Naive B cell (primary cell): Measurements from ENCODE around the gene PSMC2. TPM values are rescaled to one million over a fixed set of nuclear protein-coding genes. Genes with fewer than 3 reads are reported as not detected.
"Not testable (repeated sequence)": the region's sequence is repeated elsewhere in the genome, so short reads cannot be mapped to it uniquely, and the experiment has no call there.

Experiments used
- ATAC-seq, 2 donors: fragments of 150-1000 bp; cut with Tn5 transposase; 2 replicates each; pipeline ENCODE4 v1.10.0; 2021; ENCODE audit warnings: low read depth in 2 of 2, mild to moderate bottlenecking in 2 of 2, moderate library complexity in 2 of 2
- DNase-seq: peaks from one replicate; pipeline ENCODE4 v3.0.0; 2022
- H3K27ac Mint-ChIP-seq, 6 donors: one replicate each; pipeline ENCODE4 v1.8.0; 2020 to 2022; ENCODE audit warnings: mild to moderate bottlenecking in 6 of 6, mixed read lengths in 6 of 6, moderate library complexity in 5 of 6, inconsistent platforms in 2 of 6
- H3K27me3 Mint-ChIP-seq, 3 donors: one replicate each; pipeline ENCODE4 v1.8.0; 2021 to 2022; ENCODE audit warnings: mixed read lengths in 3 of 3, mild to moderate bottlenecking in 1 of 3
- H3K36me3 Mint-ChIP-seq, 2 donors: one replicate each; pipeline ENCODE4 v1.8.0; 2020 to 2022; ENCODE audit warnings: mixed read lengths in 2 of 2, inconsistent platforms in 1 of 2, mild to moderate bottlenecking in 1 of 2
- H3K4me1 Mint-ChIP-seq, 3 donors: one replicate each; pipeline ENCODE4 v1.8.0; 2020 to 2022; ENCODE audit warnings: mixed read lengths in 3 of 3, inconsistent platforms in 1 of 3, mild to moderate bottlenecking in 1 of 3, moderate library complexity in 1 of 3
- H3K4me3 Mint-ChIP-seq, 8 donors: one replicate each; pipeline ENCODE4 v1.8.0; 2020 to 2022; ENCODE audit warnings: mild to moderate bottlenecking in 8 of 8, mixed read lengths in 8 of 8, moderate library complexity in 8 of 8, inconsistent platforms in 2 of 8
- H3K9me3 Mint-ChIP-seq, 7 donors: one replicate each; pipeline ENCODE4 v1.8.0; 2020 to 2022; ENCODE audit warnings: mixed read lengths in 7 of 7, mild to moderate bottlenecking in 5 of 7, inconsistent platforms in 2 of 7, moderate library complexity in 1 of 7
- polyA plus RNA-seq, 6 donors: library from polyadenylated mRNA; unstranded; fragments of 300-500 nt; fragmentation: Illumina TruSeq; gene quantifications; one replicate each; pipeline ENCODE4 v1.2.3, GENCODE V29; 2021; ENCODE audit warnings: low read depth in 6 of 6

PSMC2 gene
- polyA plus RNA-seq, 6 donors from 2014 or later = 65.9 to 106 (median 82.5) TPM

GRCh38 chr7:103382032-103382402, 34.6 kb downstream of the PSMC2 start:
- H3K4me3 Mint-ChIP-seq = no peak overlapping the region
- no peaks in the 10 kb centered on the region for H3K36me3 Mint-ChIP-seq
- H3K4me1 Mint-ChIP-seq = peaks cover 0 to 1% (median 0%) of the 10 kb centered on the region in 3 donors
- H3K27me3 Mint-ChIP-seq = peaks cover 0 to 7% (median 4%) of the 10 kb centered on the region in 3 donors
- H3K27ac Mint-ChIP-seq = no peak overlapping the region
- H3K9me3 Mint-ChIP-seq = no peaks in the 10 kb centered on the region
- no peak for ATAC-seq
- no peak for DNase-seq

DNA sequence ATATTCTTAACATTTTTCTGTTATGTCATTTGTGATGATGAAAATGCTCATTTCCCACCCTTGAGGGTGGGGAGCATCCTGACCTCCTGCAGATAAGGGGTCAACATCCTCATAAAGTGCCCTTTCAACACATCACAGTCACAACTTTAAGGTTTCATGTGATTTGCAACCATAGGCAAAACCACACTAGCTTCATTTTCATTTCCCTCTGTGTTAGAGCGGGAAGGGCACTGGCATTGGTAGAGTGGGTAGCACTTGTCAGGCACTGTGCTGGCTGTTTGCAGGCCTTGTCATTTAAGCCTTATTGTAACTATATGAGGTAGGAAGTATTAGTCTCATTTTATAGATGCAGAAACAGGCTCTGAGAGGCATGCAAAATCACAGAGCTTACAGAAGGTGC, 39.8 kb downstream of the PSMC2 start:
- no peak for ATAC-seq
- no peak overlapping the region for H3K27ac Mint-ChIP-seq
- H3K4me1 Mint-ChIP-seq = no peaks in the 10 kb centered on the region
- no peak for DNase-seq
- peaks cover 10 to 15% (median 15%) of the 10 kb centered on the region in 3 donors for H3K27me3 Mint-ChIP-seq
- no peak overlapping the region for H3K4me3 Mint-ChIP-seq
- H3K36me3 Mint-ChIP-seq = no peaks in the 10 kb centered on the region
- H3K9me3 Mint-ChIP-seq = peaks cover 0 to 2% (median 0%) of the 10 kb centered on the region in 7 donors

GRCh38 chr7:103388469-103389140, 41.2 kb downstream of the PSMC2 start:
- H3K9me3 Mint-ChIP-seq = peaks cover 0 to 2% (median 0%) of the 10 kb centered on the region in 7 donors
- H3K27me3 Mint-ChIP-seq = peaks cover 15% of the 10 kb centered on the region in 3 donors

DNA sequence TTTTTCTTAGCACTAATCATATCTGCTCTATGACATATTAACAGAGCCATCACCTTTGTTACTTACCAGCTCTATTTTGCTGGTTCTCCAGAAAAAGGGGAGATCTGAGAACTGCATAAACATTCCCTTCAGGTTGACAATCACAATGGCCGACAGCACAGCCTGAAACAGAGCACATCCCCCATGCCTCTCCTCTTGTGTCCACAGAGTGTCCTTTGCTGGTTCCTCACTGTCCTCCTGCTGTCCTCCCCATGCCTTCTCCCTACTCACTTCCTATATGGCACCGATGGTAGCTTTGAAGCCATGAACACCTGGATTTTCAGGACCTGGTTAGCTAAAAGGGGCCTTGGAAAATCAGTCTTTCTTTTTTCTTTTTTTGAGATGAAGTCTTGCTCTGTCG, 41.8 kb downstream of the PSMC2 start:
- H3K27me3 Mint-ChIP-seq = peaks cover 15% of the 10 kb centered on the region in 3 donors

More at GRCh38 chr7:103388469-103389140, 41.2 kb downstream of the PSMC2 start:
- no peak for DNase-seq
- ATAC-seq = no peak
- Mint-ChIP-seq H3K27ac (peak overlapping the region in 1 of 6 donors; percentile 23), H3K36me3 (no peaks in the 10 kb centered on the region), H3K4me3 (no peak overlapping the region), H3K4me1 (no peaks in the 10 kb centered on the region)

DNA sequence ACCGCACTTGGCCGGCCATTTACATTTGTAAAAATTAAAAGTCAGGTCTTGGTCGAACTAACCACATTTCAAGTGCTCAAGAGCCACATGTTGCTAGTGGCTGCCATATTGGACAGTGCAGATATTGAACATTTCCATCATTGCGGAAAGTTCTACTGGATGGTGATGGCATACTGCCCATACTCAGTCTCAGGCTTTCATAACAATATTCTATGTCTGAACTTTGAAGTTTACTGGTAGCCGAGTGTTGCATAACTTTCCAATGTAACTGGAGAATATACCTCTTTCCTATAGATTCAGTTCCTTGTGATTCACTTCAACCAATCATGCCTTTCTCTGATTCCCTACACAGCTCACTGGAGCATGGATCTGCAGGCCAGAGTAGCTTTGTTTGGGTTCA, 43.7 kb downstream of the PSMC2 start:
- Mint-ChIP-seq H3K27ac (no peak overlapping the region), H3K36me3 (no peaks in the 10 kb centered on the region), H3K4me1 (no peaks in the 10 kb centered on the region), H3K4me3 (no peak overlapping the region), H3K27me3 (peaks cover 15 to 16% (median 15%) of the 10 kb centered on the region in 3 donors), H3K9me3 (peaks cover 0 to 2% (median 0%) of the 10 kb centered on the region in 7 donors)
- no peak for ATAC-seq
- no peak for DNase-seq

More for the DNA sequence above, 41.8 kb downstream of the PSMC2 start:
- Mint-ChIP-seq H3K4me3 (no peak overlapping the region), H3K27ac (no peak overlapping the region), H3K9me3 (peaks cover 0 to 2% (median 0%) of the 10 kb centered on the region in 7 donors), H3K36me3 (no peaks in the 10 kb centered on the region), H3K4me1 (no peaks in the 10 kb centered on the region)
- no peak for DNase-seq
- no peak for ATAC-seq

DNA sequence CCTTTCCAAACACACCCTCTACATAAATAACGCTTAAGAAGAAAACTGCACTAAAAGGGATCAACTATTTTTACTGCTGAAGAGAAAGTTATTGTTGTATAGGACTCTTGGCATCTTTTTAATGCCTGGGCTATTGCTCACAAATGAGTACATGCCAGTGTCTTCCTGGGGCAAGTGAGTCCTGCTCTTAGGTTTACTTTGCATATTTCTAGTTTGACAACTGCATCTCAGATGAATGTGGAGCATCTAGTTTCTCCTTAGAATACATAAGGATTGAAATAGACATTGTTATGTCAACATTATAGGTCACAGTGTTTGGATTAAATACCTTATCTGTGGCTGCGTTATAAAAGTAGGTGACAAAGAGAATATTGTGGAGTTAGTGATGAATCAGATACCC, 44.5 kb downstream of the PSMC2 start:
- Mint-ChIP-seq H3K4me3 (no peak overlapping the region), H3K4me1 (no peaks in the 10 kb centered on the region), H3K27ac (no peak overlapping the region), H3K9me3 (peaks cover 0 to 2% (median 0%) of the 10 kb centered on the region in 7 donors), H3K36me3 (no peaks in the 10 kb centered on the region), H3K27me3 (peaks cover 15 to 21% (median 15%) of the 10 kb centered on the region in 3 donors)
- ATAC-seq (no peak), DNase-seq (no peak)

- no peak for ATAC-seq
- Mint-ChIP-seq H3K9me3 (peaks cover 0 to 3% (median 0%) of the 10 kb centered on the region in 7 donors), H3K36me3 (no peaks in the 10 kb centered on the region), H3K27me3 (peaks cover 7 to 13% (median 12%) of the 10 kb centered on the region in 3 donors), H3K27ac (no peak overlapping the region), H3K4me3 (no peak overlapping the region), H3K4me1 (no peaks in the 10 kb centered on the region)
- no peak for DNase-seq
Observed at GRCh38 chr7:103394566-103394965, 47.1 kb downstream of the PSMC2 start.

DNA sequence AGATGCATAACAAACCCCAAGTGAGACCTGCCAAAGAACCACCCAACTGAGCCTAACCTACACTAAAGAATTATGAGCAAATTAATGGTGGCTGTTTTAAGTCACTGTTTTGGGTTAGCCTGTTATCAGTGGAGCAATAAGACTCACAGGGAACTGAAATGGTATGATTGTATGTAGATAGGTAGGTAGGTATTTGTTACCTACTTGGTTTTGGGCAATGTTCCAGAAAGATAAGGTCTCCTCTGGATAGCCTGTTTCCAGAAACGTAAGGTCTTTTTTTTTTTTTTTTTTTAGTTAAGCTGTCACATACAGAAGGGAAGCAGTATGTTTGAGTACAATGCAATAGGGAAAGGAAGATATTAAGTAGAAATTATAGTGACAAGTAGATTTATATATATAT, 47.6 kb downstream of the PSMC2 start:
- ATAC-seq (no peak), DNase-seq (no peak)
- no peaks in the 10 kb centered on the region for H3K36me3 Mint-ChIP-seq
- no peaks in the 10 kb centered on the region for H3K4me1 Mint-ChIP-seq
- H3K27me3 Mint-ChIP-seq = peaks cover 3 to 11% (median 7%) of the 10 kb centered on the region in 3 donors
- H3K4me3 Mint-ChIP-seq = no peak overlapping the region
- peaks cover 0 to 7% (median under 1%) of the 10 kb centered on the region in 7 donors for H3K9me3 Mint-ChIP-seq
- peak overlapping the region in 1 of 6 donors; percentile 44 for H3K27ac Mint-ChIP-seq

GRCh38 chr7:103396471-103396870, 49.0 kb downstream of the PSMC2 start:
- no peak for ATAC-seq
- H3K36me3 Mint-ChIP-seq = no peaks in the 10 kb centered on the region
- peaks cover 0 to 11% (median 0%) of the 10 kb centered on the region in 3 donors for H3K27me3 Mint-ChIP-seq
- no peaks in the 10 kb centered on the region for H3K4me1 Mint-ChIP-seq
- peak overlapping the region in 1 of 6 donors; percentile 2 for H3K27ac Mint-ChIP-seq
- H3K4me3 Mint-ChIP-seq = no peak overlapping the region
- no peak for DNase-seq
- peaks cover 0 to 10% (median 2%) of the 10 kb centered on the region in 7 donors for H3K9me3 Mint-ChIP-seq

DNA sequence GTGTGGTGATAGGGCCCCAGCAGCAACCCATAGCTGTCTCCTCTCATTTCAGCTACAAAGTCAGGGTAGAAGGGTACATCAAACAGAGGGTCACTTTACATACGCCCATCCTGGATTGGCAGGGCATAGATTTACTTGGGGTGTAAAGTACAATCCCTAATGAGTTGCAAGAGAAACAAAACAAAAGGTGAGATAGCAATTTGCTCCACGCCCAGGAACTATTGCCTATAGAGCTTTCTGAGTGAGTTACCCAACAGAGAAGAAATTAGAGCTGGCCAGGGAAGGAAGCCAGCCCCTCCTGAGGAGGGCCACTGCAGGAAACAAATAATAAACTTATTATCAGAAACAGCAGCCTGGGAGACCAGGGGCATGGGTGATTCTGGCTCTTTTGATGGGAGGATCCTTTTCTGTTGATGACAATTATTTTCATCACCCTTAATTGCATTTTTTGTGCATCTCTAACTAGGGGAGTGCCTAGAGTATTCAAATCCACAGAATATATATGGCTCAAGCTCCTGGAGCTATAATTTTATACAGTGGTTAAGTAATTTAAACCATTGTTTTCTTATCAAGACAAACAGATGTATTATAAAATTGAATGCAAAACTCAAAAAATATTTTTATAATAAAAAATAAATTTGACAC, 51.2 kb downstream of the PSMC2 start:
- no peak overlapping the region for H3K4me3 Mint-ChIP-seq
- H3K36me3 Mint-ChIP-seq = no peaks in the 10 kb centered on the region
- DNase-seq (no peak), ATAC-seq (no peak)
- no peaks in the 10 kb centered on the region for H3K4me1 Mint-ChIP-seq
- no peak overlapping the region for H3K27ac Mint-ChIP-seq
- peaks cover 9 to 19% (median 12%) of the 10 kb centered on the region in 3 donors for H3K27me3 Mint-ChIP-seq
- peaks cover 0 to 10% (median 2%) of the 10 kb centered on the region in 7 donors for H3K9me3 Mint-ChIP-seq

- H3K27ac Mint-ChIP-seq, ATAC-seq, H3K4me1 Mint-ChIP-seq, DNase-seq, H3K4me3 Mint-ChIP-seq, H3K36me3 Mint-ChIP-seq: not testable (repeated sequence)
- Mint-ChIP-seq H3K9me3 (peaks cover 0 to 10% (median 2%) of the 10 kb centered on the region in 7 donors), H3K27me3 (peaks cover 11 to 25% (median 20%) of the 10 kb centered on the region in 3 donors)
Observed at GRCh38 chr7:103399687-103400086, 52.2 kb downstream of the PSMC2 start.

GRCh38 chr7:103405789-103406613, 58.6 kb downstream of the PSMC2 start:
- not testable (repeated sequence) for H3K36me3 Mint-ChIP-seq, DNase-seq, H3K27ac Mint-ChIP-seq, H3K4me1 Mint-ChIP-seq, H3K4me3 Mint-ChIP-seq, ATAC-seq, H3K9me3 Mint-ChIP-seq
- H3K27me3 Mint-ChIP-seq = peaks cover 20 to 39% (median 27%) of the 10 kb centered on the region in 3 donors

DNA sequence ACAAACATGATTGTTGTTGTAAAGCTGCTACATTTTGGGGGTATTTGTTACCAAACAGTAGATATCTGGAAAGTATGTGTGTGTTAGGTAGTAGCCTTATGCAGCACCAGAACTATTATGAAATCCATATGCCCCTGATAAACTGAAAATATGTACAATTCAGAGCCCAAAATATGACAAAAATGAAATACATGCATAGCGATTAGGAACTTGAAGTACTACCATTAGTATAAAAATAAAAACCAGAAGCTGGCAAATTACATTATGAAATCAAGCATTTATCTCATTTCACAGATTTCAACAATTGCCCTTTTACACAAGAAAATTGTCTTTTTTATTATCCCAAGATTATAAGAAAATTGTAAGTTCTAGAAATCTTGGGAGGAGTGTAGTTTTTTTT, 64.7 kb downstream of the PSMC2 start:
- Mint-ChIP-seq H3K4me3 (no peak overlapping the region), H3K36me3 (no peaks in the 10 kb centered on the region), H3K4me1 (no peaks in the 10 kb centered on the region), H3K27me3 (peaks cover 15 to 35% (median 34%) of the 10 kb centered on the region in 3 donors), H3K9me3 (peaks cover 0 to 2% (median 0%) of the 10 kb centered on the region in 7 donors), H3K27ac (no peak overlapping the region)
- no peak for DNase-seq
- no peak for ATAC-seq
